B cell (primary cell): ENCODE data around the gene C10orf105. TPM values are rescaled to one million over a fixed set of nuclear protein-coding genes. Genes with fewer than 3 reads are reported as not detected.

Source experiments
- ATAC-seq: fragments of 200-7000 bp; cut with Tn5 transposase; one replicate; pipeline ENCODE4 v1.10.0; 2021; ENCODE audit warnings: low read depth, mild to moderate bottlenecking, moderate number of reproducible peaks, moderate library complexity
- CTCF ChIA-PET: fragments of 350-600 bp; sonication (Branson Sonifier 250); formaldehyde crosslinking; loops from one replicate; lab custom pipeline; 2021; ENCODE audit warnings: antibody characterized with exemption, inconsistent platforms; lab: Charles Lee
- POLR2A ChIA-PET: fragments of 350-600 bp; sonication (Branson Sonifier 250); formaldehyde crosslinking; loops from one replicate; lab custom pipeline; 2021; ENCODE audit warnings: antibody characterized with exemption; lab: Charles Lee
- DNase-seq: peaks from one replicate; pipeline ENCODE4 v3.0.0; 2013
- H2AFZ ChIP-seq: 2 replicates; pipeline ENCODE4 v1.6.1; 2012; ENCODE audit warnings: mild to moderate bottlenecking, low read depth, low read length; ENCODE audit not compliant: insufficient read depth, poor library complexity, severe bottlenecking
- H3K27ac ChIP-seq, 2 donors: 1 replicate in 1 of 2; 2 replicates in 1 of 2; pipeline ENCODE4 v1.5.1; 2012 to 2013; ENCODE audit warnings: low read length in 2 of 2, mild to moderate bottlenecking in 2 of 2, moderate library complexity in 1 of 2
- H3K27me3 ChIP-seq, 4 experiments: fragments of 200-600 bp in 1 of 4; sonication (generic) in 1 of 4; replicated peaks in 1 of 4; 1 replicate in 2 of 4; 2 replicates in 2 of 4; pipeline versions ENCODE4 v1.6.1 to v1.7.0; 2013 to 2016; ENCODE audit warnings: low read length in 3 of 4, mild to moderate bottlenecking in 2 of 4, mixed read lengths in 1 of 4, moderate library complexity in 1 of 4; ENCODE audit not compliant: insufficient read depth in 4 of 4, control insufficient read depth in 3 of 4; ENCODE audit errors: control extremely low read depth in 1 of 4
- H3K36me3 ChIP-seq, 2 experiments: replicated peaks in 1 of 2; 1 replicate in 1 of 2; 2 replicates in 1 of 2; pipeline versions ENCODE4 v1.6.1 to v1.7.1; 2013; ENCODE audit warnings: low read length in 1 of 2; ENCODE audit not compliant: insufficient read depth in 2 of 2, control insufficient read depth in 1 of 2; ENCODE audit errors: control extremely low read depth in 1 of 2, extremely low read depth in 1 of 2
- H3K4me1 ChIP-seq, 2 donors: fragments of 200-600 bp in 1 of 2; sonication (generic) in 1 of 2; 1 replicate in 1 of 2; 2 replicates in 1 of 2; pipeline versions ENCODE4 v1.5.1 to v1.6.1; 2013 to 2017; ENCODE audit warnings: low read length in 2 of 2; ENCODE audit not compliant: control insufficient read depth in 2 of 2, insufficient read depth in 2 of 2
- H3K4me2 ChIP-seq: replicated peaks from 2 replicates; pipeline ENCODE3; 2012; ENCODE audit warnings: mild to moderate bottlenecking, low read depth, low read length; ENCODE audit not compliant: poor library complexity, severe bottlenecking
- H3K4me3 ChIP-seq, 5 experiments: fragments of 200-600 bp in 1 of 5; sonication (generic) in 1 of 5; 1 replicate in 3 of 5; 2 replicates in 2 of 5; pipeline versions ENCODE4 v1.5.1 to v1.7.0; 2011 to 2016; ENCODE audit warnings: low read length in 4 of 5, mild to moderate bottlenecking in 4 of 5, low read depth in 2 of 5, control low read depth in 1 of 5, moderate library complexity in 1 of 5; ENCODE audit not compliant: insufficient read depth in 1 of 5; ENCODE audit errors: control extremely low read depth in 1 of 5, extremely low read depth in 1 of 5
- H3K79me2 ChIP-seq: fragments of 200-600 bp; sonication (generic); one replicate; pipeline ENCODE4 v1.6.0; 2016; ENCODE audit warnings: low read length; ENCODE audit not compliant: control insufficient read depth, insufficient read depth
- H3K9ac ChIP-seq: fragments of 200-600 bp; sonication (generic); 2 replicates; pipeline ENCODE4 v1.6.1; 2017; ENCODE audit warnings: mild to moderate bottlenecking, low read length, moderate library complexity
- H3K9me3 ChIP-seq, 3 donors: one replicate each; pipeline versions ENCODE4 v1.6.1 to v1.7.1; 2013; ENCODE audit warnings: low read length in 2 of 3; ENCODE audit not compliant: control insufficient read depth in 2 of 3, insufficient read depth in 1 of 3; ENCODE audit errors: control extremely low read depth in 1 of 3
- H4K20me1 ChIP-seq: 2 replicates; pipeline ENCODE4 v1.6.0; 2012; ENCODE audit warnings: mild to moderate bottlenecking, low read length; ENCODE audit not compliant: insufficient read depth, control insufficient read depth, poor library complexity, severe bottlenecking
- H3K27ac Mint-ChIP-seq: one replicate; pipeline ENCODE4 v1.8.0; 2021; ENCODE audit warnings: mixed read lengths
- H3K27me3 Mint-ChIP-seq: one replicate; pipeline ENCODE4 v1.8.0; 2021; ENCODE audit warnings: mixed read lengths
- H3K4me1 Mint-ChIP-seq: one replicate; pipeline ENCODE4 v1.8.0; 2021; ENCODE audit warnings: mixed read lengths
- H3K4me3 Mint-ChIP-seq: one replicate; pipeline ENCODE4 v1.8.0; 2021; ENCODE audit warnings: mixed read lengths
- H3K9me3 Mint-ChIP-seq: one replicate; pipeline ENCODE4 v1.8.0; 2022; ENCODE audit warnings: mixed read lengths; ENCODE audit not compliant: insufficient read depth
- CTCF ChIP-seq: fragments of 200-600 bp; IDR thresholded peaks from one replicate; pipeline ENCODE4 v1.8.0; 2022; ENCODE audit warnings: antibody characterized with exemption, mild to moderate bottlenecking
- EZH2 ChIP-seq: IDR thresholded peaks from 2 replicates; pipeline ENCODE4 v1.6.1; 2012; ENCODE audit warnings: borderline replicate concordance, low read depth, mild to moderate bottlenecking, moderate library complexity, low read length; ENCODE audit not compliant: insufficient read depth, poor library complexity, severe bottlenecking
- WGBS: methylation state at CpG from one replicate; pipeline ENCODE4 v1.1.5; 2013; ENCODE audit warnings: missing lambda C conversion rate; ENCODE audit not compliant: insufficient coverage; 5-methylcytosine and 5-hydroxymethylcytosine counted together
- intact Hi-C: fragments of 100-400 bp; cut with micrococcal nuclease; formaldehyde crosslinking; loops from one replicate; pipeline ENCODE4 v1.10.0; 2022
- polyA plus RNA-seq: library from polyadenylated mRNA; depleted of rRNA; stranded (reverse); fragments of >200 nt; gene quantifications from 2 replicates; pipeline ENCODE4 v1.2.3, GENCODE V29; 2012
- total RNA-seq, 2 donors: library from RNA; stranded (reverse); fragments of 120-200 nt in 1 of 2; gene quantifications; 1 replicate in 1 of 2; 2 replicates in 1 of 2; pipeline versions ENCODE4 v1.2.3 to v1.2.4, GENCODE V29; 2013 to 2022

C10orf105 gene
- total and polyA plus RNA-seq, 2 donors (not counting 1 experiment from before 2014, with no cell fraction given), result 0.03 TPM; not detected in 1

- intact Hi-C loops, result no loop called here
- Histone ChIP-seq H4K20me1 (no peaks in the 10 kb centered on the region), H3K79me2 (no peaks in the 10 kb centered on the region), H3K36me3 (peaks cover 0 to 19% of the 10 kb centered on the region in 2 experiments), H3K27ac (peak overlapping the region; percentile 35 to 84), H3K9ac (peak overlapping the region; percentile 8), H3K27me3 (no peaks in the 10 kb centered on the region), H3K4me1 (peaks cover 93 to 94% of the 10 kb centered on the region in 2 donors), H3K9me3 (no peaks in the 10 kb centered on the region), H2AFZ (no peak overlapping the region), H3K4me2 (peak overlapping the region; percentile 56), H3K4me3 (no peak overlapping the region)
- TF ChIP-seq EZH2 (no peak), CTCF (no peak)
- ATAC-seq (no peak), DNase-seq (peak; percentile 71)
- CTCF ChIA-PET, result interaction anchor here (1.2 to 1.4 kb wide), 5 partner anchors 14 to 143 kb away, joined by 3 to 11 read pairs (median 6); no protein-coding TSS in a partner anchor
- POLR2A ChIA-PET, result interaction anchor here (1.3 to 1.8 kb wide), 3 partner anchors 14 to 21 kb away, joined by 4 to 7 read pairs (median 6); partner anchors contain the start of gene VSIR
- no peaks in the 10 kb centered on the region for H3K9me3 Mint-ChIP-seq
- no peaks in the 10 kb centered on the region for H3K27me3 Mint-ChIP-seq
- 82% methylated on average over 9 of the region's 15 CpGs for WGBS
- H3K27ac Mint-ChIP-seq, result peak overlapping the region; percentile 96
- H3K4me3 Mint-ChIP-seq, result peak overlapping the region; percentile 77
- peaks cover 83% of the 10 kb centered on the region for H3K4me1 Mint-ChIP-seq
Measured at GRCh38 chr10:71753091-71753959, 33.7 kb upstream of the C10orf105 start.
